HL-60 (cell line): ENCODE data around the gene RIC3.

Source experiments
- CTCF ChIP-seq: IDR thresholded peaks from one replicate; pipeline ENCODE4 v1.5.1; 2011; ENCODE audit warnings: low read length, control low read depth, inconsistent platforms; ENCODE audit not compliant: insufficient read depth
- GABPA ChIP-seq: IDR thresholded peaks from 2 replicates; pipeline ENCODE4 v1.6.1; 2012; ENCODE audit warnings: low read depth
- POLR2AphosphoS5 ChIP-seq: IDR thresholded peaks from 2 replicates; pipeline ENCODE4 v1.6.1; 2012; ENCODE audit warnings: low read depth
- REST ChIP-seq: IDR thresholded peaks from 2 replicates; pipeline ENCODE4 v1.6.1; 2012; ENCODE audit warnings: low read depth; ENCODE audit not compliant: insufficient replicate concordance

GRCh38 chr11:8105133-8105532, 63.7 kb downstream of the RIC3 start:
- no peak for TF ChIP-seq CTCF
- TF ChIP-seq POLR2AphosphoS5 = no peak
- TF ChIP-seq REST = no peak
- TF ChIP-seq GABPA = no peak
